Endothelial cell (in vitro differentiated cells): ENCODE measurements around the gene KCNQ2. TPM values are rescaled to one million over a fixed set of nuclear protein-coding genes. Genes with fewer than 3 reads are reported as not detected.

Source experiments
- DNase-seq: peaks from one replicate; pipeline ENCODE4 v3.0.0; 2021; ENCODE audit warnings: low spot score
- H3K27ac Mint-ChIP-seq: one replicate; pipeline ENCODE4 v1.8.0; 2021; ENCODE audit warnings: mixed read lengths, inconsistent platforms; ENCODE audit not compliant: unreplicated experiment
- H3K27me3 Mint-ChIP-seq: one replicate; pipeline ENCODE4 v1.8.0; 2021; ENCODE audit warnings: mild to moderate bottlenecking, moderate library complexity, mixed read lengths, inconsistent platforms; ENCODE audit not compliant: unreplicated experiment
- H3K36me3 Mint-ChIP-seq: one replicate; pipeline ENCODE4 v1.8.0; 2021; ENCODE audit warnings: mild to moderate bottlenecking, low read depth, mixed read lengths, inconsistent platforms; ENCODE audit not compliant: unreplicated experiment
- H3K4me1 Mint-ChIP-seq: one replicate; pipeline ENCODE4 v1.8.0; 2021; ENCODE audit warnings: mild to moderate bottlenecking, mixed read lengths, inconsistent platforms; ENCODE audit not compliant: unreplicated experiment
- H3K4me3 Mint-ChIP-seq: one replicate; pipeline ENCODE4 v1.8.0; 2021; ENCODE audit warnings: mild to moderate bottlenecking, mixed read lengths, inconsistent platforms; ENCODE audit not compliant: unreplicated experiment
- H3K9me3 Mint-ChIP-seq: one replicate; pipeline ENCODE4 v1.8.0; 2021; ENCODE audit warnings: mixed read lengths, inconsistent platforms; ENCODE audit not compliant: unreplicated experiment
- CTCF ChIP-seq: fragments of 200-600 bp; sonication (generic); IDR thresholded peaks from one replicate; pipeline ENCODE4 v1.5.0; 2021; ENCODE audit warnings: antibody characterized with exemption; ENCODE audit not compliant: unreplicated experiment
- total RNA-seq: library from RNA; stranded (reverse); fragmentation: NEBNext Ultra II Directional; extraction: Animal tissue kit (Norgen Biotek cat#: 25700); gene quantifications from one replicate; pipeline ENCODE4 v1.2.1, GENCODE V29; 2021; ENCODE audit not compliant: unreplicated experiment

The KCNQ2 gene
- total RNA-seq, 1 donor from 2014 or later: 3.2 TPM

GRCh38 chr20:63461104-63461763 is 11.2 kb downstream of the KCNQ2 start:
- H3K27me3 Mint-ChIP-seq: peaks cover 8% of the 10 kb centered on the region
- no peaks in the 10 kb centered on the region for H3K36me3 Mint-ChIP-seq
- DNase-seq: peak; percentile 60

GRCh38 chr20:63459070-63459380 is 13.4 kb downstream of the KCNQ2 start:
- no peak overlapping the region for H3K27ac Mint-ChIP-seq
- no peak for DNase-seq
- H3K27me3 Mint-ChIP-seq: peaks cover 10% of the 10 kb centered on the region
- H3K9me3 Mint-ChIP-seq: no peaks in the 10 kb centered on the region
- no peaks in the 10 kb centered on the region for H3K36me3 Mint-ChIP-seq
- TF ChIP-seq CTCF: no peak
- H3K4me3 Mint-ChIP-seq: no peak overlapping the region
- H3K4me1 Mint-ChIP-seq: no peaks in the 10 kb centered on the region

More at GRCh38 chr20:63461104-63461763, 11.2 kb downstream of the KCNQ2 start:
- H3K4me3 Mint-ChIP-seq: no peak overlapping the region
- no peak overlapping the region for H3K27ac Mint-ChIP-seq
- no peaks in the 10 kb centered on the region for H3K4me1 Mint-ChIP-seq
- no peak for TF ChIP-seq CTCF
- no peaks in the 10 kb centered on the region for H3K9me3 Mint-ChIP-seq

GRCh38 chr20:63458170-63459069 is 14.0 kb downstream of the KCNQ2 start:
- no peaks in the 10 kb centered on the region for H3K36me3 Mint-ChIP-seq
- H3K9me3 Mint-ChIP-seq: no peaks in the 10 kb centered on the region
- no peak for TF ChIP-seq CTCF
- peaks cover 10% of the 10 kb centered on the region for H3K27me3 Mint-ChIP-seq
- DNase-seq: no peak
- no peak overlapping the region for H3K4me3 Mint-ChIP-seq
- H3K4me1 Mint-ChIP-seq: no peaks in the 10 kb centered on the region
- no peak overlapping the region for H3K27ac Mint-ChIP-seq

GRCh38 chr20:63457737-63458136 is 14.7 kb downstream of the KCNQ2 start:
- TF ChIP-seq CTCF: no peak
- no peaks in the 10 kb centered on the region for H3K36me3 Mint-ChIP-seq
- H3K4me3 Mint-ChIP-seq: no peak overlapping the region
- DNase-seq: no peak
- no peak overlapping the region for H3K27ac Mint-ChIP-seq
- H3K9me3 Mint-ChIP-seq: no peaks in the 10 kb centered on the region
- peaks cover 10% of the 10 kb centered on the region for H3K27me3 Mint-ChIP-seq
- H3K4me1 Mint-ChIP-seq: no peaks in the 10 kb centered on the region
